Mesothelial cell of epicardium (in vitro differentiated cells): Measurements from ENCODE around the gene SLC2A14. TPM values are rescaled to one million over a fixed set of nuclear protein-coding genes. Genes with fewer than 3 reads are reported as not detected.
"Not testable (repeated sequence)": the region's sequence is repeated elsewhere in the genome, so short reads cannot be mapped to it uniquely, and the experiment has no call there.

Source experiments
- DNase-seq, 2 experiments: peaks; one replicate each; pipeline ENCODE4 v3.0.0; 2021; ENCODE audit warnings: low spot score in 2 of 2; ENCODE audit not compliant: unreplicated experiment in 2 of 2
- H3K27ac Mint-ChIP-seq: 2 replicates; pipeline ENCODE4 v1.8.0; 2021; ENCODE audit warnings: mixed read lengths
- H3K27me3 Mint-ChIP-seq: 2 replicates; pipeline ENCODE4 v1.8.0; 2021; ENCODE audit warnings: low read depth, mixed read lengths
- H3K36me3 Mint-ChIP-seq: 2 replicates; pipeline ENCODE4 v1.8.0; 2021; ENCODE audit warnings: mixed read lengths
- H3K4me1 Mint-ChIP-seq: 2 replicates; pipeline ENCODE4 v1.8.0; 2021; ENCODE audit warnings: mixed read lengths
- H3K4me3 Mint-ChIP-seq: 2 replicates; pipeline ENCODE4 v1.8.0; 2021; ENCODE audit warnings: mild to moderate bottlenecking, moderate library complexity, mixed read lengths
- H3K9me3 Mint-ChIP-seq: 2 replicates; pipeline ENCODE4 v1.8.0; 2021; ENCODE audit warnings: mixed read lengths
- total RNA-seq: library from RNA; stranded (reverse); gene quantifications from 3 replicates; pipeline ENCODE4 v1.2.1, GENCODE V29; 2021
- TF ChIP-seq, protein P1 (sequence below): fragments of 200-600 bp; sonication (generic); IDR thresholded peaks from one replicate; pipeline ENCODE4 v1.5.0; 2021; ENCODE audit warnings: antibody characterized with exemption; ENCODE audit not compliant: unreplicated experiment

SLC2A14 gene
- total RNA-seq, 1 donor from 2014 or later = 4.9 TPM

DNA sequence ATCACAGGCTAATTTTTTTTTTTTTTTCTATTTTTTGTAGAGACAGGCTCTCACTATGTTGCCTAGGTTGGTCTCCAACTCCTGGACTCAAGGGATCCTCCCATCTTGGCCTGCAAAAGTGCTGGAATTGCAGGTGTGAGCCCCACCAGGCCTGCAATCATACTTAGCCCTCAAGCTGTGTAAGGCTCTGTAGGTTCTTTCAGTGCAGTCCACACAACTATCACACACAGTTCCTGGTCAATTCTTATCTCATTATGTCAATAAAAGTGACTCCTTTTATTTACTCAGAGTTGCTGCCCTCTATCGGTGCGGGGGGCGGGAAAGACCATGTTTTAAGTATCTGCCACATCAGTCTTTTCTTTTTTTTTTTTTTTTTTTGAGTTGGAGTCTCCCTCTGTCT, 34.3 kb upstream of the SLC2A14 start:
- Mint-ChIP-seq H3K4me3 (no peak overlapping the region), H3K4me1 (peaks cover 16% of the 10 kb centered on the region), H3K27ac (no peak overlapping the region), H3K27me3 (no peaks in the 10 kb centered on the region), H3K36me3 (no peaks in the 10 kb centered on the region), H3K9me3 (no peaks in the 10 kb centered on the region)
- TF ChIP-seq, protein P1, sequence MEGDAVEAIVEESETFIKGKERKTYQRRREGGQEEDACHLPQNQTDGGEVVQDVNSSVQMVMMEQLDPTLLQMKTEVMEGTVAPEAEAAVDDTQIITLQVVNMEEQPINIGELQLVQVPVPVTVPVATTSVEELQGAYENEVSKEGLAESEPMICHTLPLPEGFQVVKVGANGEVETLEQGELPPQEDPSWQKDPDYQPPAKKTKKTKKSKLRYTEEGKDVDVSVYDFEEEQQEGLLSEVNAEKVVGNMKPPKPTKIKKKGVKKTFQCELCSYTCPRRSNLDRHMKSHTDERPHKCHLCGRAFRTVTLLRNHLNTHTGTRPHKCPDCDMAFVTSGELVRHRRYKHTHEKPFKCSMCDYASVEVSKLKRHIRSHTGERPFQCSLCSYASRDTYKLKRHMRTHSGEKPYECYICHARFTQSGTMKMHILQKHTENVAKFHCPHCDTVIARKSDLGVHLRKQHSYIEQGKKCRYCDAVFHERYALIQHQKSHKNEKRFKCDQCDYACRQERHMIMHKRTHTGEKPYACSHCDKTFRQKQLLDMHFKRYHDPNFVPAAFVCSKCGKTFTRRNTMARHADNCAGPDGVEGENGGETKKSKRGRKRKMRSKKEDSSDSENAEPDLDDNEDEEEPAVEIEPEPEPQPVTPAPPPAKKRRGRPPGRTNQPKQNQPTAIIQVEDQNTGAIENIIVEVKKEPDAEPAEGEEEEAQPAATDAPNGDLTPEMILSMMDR = no peak
- DNase-seq = no peak

- H3K4me3 Mint-ChIP-seq, DNase-seq, H3K27ac Mint-ChIP-seq, H3K36me3 Mint-ChIP-seq, H3K27me3 Mint-ChIP-seq, H3K9me3 Mint-ChIP-seq: not testable (repeated sequence)
- peaks cover 16% of the 10 kb centered on the region for H3K4me1 Mint-ChIP-seq
Measured at GRCh38 chr12:7906303-7906702, 33.6 kb upstream of the SLC2A14 start.

- Mint-ChIP-seq H3K27ac (peak overlapping the region; percentile 60), H3K4me1 (peaks cover 16% of the 10 kb centered on the region)
- H3K9me3 Mint-ChIP-seq, DNase-seq, H3K4me3 Mint-ChIP-seq, H3K27me3 Mint-ChIP-seq, H3K36me3 Mint-ChIP-seq: not testable (repeated sequence)
Measured at GRCh38 chr12:7905600-7906125, 32.9 kb upstream of the SLC2A14 start.

DNA sequence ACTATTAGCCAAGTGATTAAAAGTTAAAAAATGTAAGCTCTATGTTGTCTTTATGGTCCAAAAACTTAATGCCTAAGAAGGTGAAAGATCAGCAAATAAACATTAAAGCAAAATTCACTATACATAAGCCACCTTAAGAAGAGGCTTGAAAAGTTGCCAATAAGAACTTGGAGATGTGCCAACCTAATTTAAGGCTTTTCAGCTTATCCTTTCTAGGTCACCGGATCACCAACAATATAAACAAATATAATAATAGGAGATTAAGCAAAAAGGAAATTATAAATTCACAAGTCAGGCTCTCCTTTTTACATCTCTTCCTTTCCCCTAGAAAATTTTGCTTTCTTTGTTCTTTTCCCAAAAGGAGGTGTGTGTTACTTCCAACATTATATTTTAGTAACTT, 32.4 kb upstream of the SLC2A14 start:
- H3K4me3 Mint-ChIP-seq = no peak overlapping the region
- TF ChIP-seq, protein P1 = no peak
- no peak for DNase-seq
- no peaks in the 10 kb centered on the region for H3K36me3 Mint-ChIP-seq
- peak overlapping the region; percentile 60 for H3K27ac Mint-ChIP-seq
- peaks cover 16% of the 10 kb centered on the region for H3K4me1 Mint-ChIP-seq
- H3K9me3 Mint-ChIP-seq = no peaks in the 10 kb centered on the region
- H3K27me3 Mint-ChIP-seq = no peaks in the 10 kb centered on the region

DNA sequence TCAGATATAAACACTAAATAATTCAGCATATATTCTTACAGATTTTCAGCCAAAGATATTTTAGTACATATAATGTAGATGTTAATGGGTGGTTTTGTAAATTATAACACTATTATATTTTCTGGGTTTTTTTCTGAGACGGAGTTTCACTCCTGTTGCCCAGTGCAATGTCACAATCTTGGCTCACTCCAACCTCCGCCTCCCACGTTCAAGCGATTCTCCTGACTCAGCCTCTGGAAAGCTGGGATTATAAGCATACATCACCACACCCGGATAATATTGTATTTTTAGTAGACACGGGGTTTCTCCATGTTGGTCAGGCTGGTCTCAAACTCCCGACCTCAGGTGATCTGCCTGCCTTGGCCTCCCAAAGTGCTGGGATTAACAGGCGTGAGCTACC, 29.7 kb upstream of the SLC2A14 start:
- H3K36me3 Mint-ChIP-seq, DNase-seq, H3K27me3 Mint-ChIP-seq, H3K9me3 Mint-ChIP-seq, H3K27ac Mint-ChIP-seq, H3K4me3 Mint-ChIP-seq: not testable (repeated sequence)
- peaks cover 16% of the 10 kb centered on the region for H3K4me1 Mint-ChIP-seq

- TF ChIP-seq, protein P1 = no peak
- no peaks in the 10 kb centered on the region for H3K27me3 Mint-ChIP-seq
- no peaks in the 10 kb centered on the region for H3K9me3 Mint-ChIP-seq
- H3K36me3 Mint-ChIP-seq = no peaks in the 10 kb centered on the region
- H3K27ac Mint-ChIP-seq = no peak overlapping the region
- no peak overlapping the region for H3K4me3 Mint-ChIP-seq
- peaks cover under 1% of the 10 kb centered on the region for H3K4me1 Mint-ChIP-seq
- no peak for DNase-seq
Measured at GRCh38 chr12:7899755-7900154, 27.0 kb upstream of the SLC2A14 start.

GRCh38 chr12:7896726-7897125, 24.0 kb upstream of the SLC2A14 start:
- not testable (repeated sequence) for H3K9me3 Mint-ChIP-seq, H3K27me3 Mint-ChIP-seq, DNase-seq, H3K4me3 Mint-ChIP-seq, H3K36me3 Mint-ChIP-seq, H3K4me1 Mint-ChIP-seq, H3K27ac Mint-ChIP-seq
